CD4-positive, alpha-beta T cell treated with Interferon alpha-2 for 1 hour (primary cell): ENCODE results near the gene ASPM.

ENCODE experiments used
- DNase-seq, 2 donors: peaks; one replicate each; pipeline ENCODE4 v3.0.0-alpha.2; 2020 to 2022

Gene ASPM, protein sequence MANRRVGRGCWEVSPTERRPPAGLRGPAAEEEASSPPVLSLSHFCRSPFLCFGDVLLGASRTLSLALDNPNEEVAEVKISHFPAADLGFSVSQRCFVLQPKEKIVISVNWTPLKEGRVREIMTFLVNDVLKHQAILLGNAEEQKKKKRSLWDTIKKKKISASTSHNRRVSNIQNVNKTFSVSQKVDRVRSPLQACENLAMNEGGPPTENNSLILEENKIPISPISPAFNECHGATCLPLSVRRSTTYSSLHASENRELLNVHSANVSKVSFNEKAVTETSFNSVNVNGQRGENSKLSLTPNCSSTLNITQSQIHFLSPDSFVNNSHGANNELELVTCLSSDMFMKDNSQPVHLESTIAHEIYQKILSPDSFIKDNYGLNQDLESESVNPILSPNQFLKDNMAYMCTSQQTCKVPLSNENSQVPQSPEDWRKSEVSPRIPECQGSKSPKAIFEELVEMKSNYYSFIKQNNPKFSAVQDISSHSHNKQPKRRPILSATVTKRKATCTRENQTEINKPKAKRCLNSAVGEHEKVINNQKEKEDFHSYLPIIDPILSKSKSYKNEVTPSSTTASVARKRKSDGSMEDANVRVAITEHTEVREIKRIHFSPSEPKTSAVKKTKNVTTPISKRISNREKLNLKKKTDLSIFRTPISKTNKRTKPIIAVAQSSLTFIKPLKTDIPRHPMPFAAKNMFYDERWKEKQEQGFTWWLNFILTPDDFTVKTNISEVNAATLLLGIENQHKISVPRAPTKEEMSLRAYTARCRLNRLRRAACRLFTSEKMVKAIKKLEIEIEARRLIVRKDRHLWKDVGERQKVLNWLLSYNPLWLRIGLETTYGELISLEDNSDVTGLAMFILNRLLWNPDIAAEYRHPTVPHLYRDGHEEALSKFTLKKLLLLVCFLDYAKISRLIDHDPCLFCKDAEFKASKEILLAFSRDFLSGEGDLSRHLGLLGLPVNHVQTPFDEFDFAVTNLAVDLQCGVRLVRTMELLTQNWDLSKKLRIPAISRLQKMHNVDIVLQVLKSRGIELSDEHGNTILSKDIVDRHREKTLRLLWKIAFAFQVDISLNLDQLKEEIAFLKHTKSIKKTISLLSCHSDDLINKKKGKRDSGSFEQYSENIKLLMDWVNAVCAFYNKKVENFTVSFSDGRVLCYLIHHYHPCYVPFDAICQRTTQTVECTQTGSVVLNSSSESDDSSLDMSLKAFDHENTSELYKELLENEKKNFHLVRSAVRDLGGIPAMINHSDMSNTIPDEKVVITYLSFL (N-terminal part only)

DNA sequence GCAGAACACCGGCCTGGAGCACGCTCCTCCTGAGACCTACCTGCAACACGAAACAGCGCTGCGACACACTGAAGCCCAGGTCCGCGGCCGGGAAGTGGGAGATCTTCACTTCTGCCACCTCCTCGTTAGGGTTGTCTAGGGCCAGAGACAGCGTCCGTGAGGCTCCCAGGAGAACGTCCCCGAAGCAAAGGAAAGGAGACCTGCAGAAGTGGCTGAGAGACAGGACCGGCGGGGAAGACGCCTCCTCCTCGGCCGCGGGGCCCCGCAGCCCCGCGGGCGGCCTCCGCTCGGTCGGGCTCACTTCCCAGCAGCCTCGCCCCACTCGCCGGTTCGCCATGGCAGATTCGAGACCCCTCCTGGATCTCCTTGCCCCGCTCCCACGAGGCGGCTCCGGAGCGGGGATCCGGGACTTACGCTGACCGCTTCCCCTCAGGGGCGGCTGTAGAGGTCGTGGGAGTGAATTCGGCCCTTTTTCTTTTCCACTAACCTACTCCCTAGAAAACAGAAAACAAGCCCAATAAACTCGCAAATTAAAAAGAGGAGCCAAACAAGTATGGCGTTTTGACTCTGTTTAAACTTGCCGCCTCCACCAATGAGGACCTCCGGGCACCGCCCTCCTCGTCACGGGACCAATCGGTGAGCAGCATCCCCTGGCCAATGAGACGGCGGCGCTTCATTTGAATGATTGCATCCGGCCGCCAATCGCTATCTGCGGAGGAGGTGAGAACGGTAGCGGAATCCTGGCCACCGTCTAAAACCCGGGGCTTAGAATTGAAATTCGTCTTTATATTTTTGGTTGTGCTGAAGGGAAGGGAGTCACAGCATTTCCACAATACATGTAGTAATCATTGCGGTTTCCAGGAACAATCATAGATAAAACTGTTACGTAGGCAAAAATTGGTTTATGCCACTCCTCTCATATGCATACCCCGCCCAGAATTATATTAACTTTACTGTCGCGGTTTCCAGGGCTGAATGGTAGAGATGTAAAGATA is at the start of gene ASPM:
Gene ASPM, minus strand, starts transcription at position 569 of the 995 bp plus-strand sequence. Its CDS starts 232 bp downstream, at position 337.
- DNase-seq: peak; percentile 95 to 96

DNA sequence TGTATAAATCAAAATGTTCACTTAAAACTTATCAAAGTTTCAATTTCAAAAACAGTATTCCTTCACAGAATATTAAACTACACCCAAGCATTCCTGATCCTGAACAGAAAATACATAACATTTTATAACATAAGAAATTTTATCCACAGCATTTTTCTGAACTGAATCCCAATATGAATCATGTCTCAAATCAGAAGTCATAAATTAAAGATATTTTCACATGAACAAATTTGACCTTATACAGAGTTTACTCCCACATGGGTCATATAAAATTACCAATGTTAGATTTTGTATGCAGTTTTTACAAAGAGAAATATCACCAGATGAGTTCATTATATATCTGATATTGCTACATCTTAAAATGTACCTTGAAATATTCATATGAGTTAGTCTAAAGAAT is 48.6 kb upstream of the ASPM start:
- no peak for DNase-seq

DNA sequence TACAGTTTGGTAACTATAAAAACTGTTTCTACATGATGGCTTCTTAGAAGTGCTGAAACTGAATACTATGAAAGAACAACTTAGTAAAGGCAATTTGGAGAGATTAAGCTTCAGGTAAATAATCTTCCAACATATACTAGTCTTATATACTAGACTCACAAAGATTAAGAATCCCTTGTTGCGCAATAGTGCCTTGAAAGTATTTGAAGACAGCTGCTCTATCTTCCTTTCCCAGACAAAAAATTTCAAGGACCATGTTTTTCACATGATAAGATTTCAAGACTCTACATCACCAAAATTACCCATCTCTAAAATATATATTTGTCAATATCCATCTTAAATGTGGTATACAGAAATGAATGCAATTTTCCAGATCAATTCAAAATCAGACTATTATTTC is 37.7 kb upstream of the ASPM start:
- no peak for DNase-seq

DNA sequence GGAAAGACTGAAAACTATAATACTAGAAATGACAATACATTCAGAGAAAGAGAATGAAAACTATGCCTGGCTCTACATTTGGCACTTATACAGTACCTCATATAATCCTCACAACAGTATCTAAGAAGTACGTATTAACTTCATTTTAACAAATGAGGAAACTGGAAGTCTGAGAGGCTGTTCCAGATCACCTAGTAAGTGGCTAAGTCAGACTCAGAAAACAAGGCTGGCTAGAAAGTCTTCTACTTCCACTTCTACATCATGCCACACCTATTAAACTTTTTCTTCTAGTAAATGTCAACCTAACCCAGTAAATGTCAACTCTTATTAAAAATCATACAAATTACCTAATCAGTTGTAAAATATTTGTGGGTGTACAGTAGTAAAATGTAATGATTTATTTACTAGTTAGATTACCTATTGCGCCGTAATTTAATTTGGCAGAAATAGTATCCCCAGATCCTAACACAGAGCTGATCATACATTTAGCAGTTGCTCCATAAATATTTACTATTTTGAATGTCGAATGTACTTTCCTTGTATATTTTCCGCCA is 36.8 kb upstream of the ASPM start:
- no peak for DNase-seq

DNA sequence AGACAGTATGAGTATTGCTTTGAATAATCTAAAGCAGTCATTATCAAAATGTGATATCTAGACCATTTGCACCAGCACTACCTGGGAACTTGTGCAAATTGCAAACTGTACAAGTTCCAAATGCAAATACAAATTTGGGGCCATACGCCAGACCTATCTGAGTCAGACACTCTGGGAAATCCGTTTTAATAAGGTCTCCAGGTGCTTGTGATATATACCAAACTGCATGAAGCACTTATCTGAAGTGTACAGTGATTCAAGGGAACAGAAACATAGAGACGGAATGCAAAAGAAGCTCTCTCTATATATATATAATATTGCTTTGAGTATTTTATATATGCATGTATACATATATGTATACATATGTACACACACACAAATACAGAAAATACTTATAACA is 36.2 kb upstream of the ASPM start:
- no peak for DNase-seq

DNA sequence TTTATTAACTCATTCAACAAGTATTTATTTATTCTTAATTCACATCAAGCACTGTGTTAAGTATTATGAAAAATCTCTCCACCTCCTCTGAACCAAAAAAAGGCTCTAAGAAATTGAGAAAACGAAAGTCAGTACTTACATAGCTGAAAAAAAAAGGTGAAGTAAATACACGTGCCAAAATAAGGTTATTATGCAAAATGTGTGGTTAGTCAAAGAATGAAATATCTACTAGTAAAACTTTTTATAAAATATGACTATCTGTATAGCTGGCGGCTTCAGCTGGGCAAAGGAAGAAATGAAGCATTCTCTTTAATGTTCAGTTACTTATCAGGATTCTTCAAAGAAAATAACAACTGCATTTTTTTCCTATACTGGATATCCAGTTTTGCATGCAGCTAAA is 35.5 kb upstream of the ASPM start:
- DNase-seq: no peak

DNA sequence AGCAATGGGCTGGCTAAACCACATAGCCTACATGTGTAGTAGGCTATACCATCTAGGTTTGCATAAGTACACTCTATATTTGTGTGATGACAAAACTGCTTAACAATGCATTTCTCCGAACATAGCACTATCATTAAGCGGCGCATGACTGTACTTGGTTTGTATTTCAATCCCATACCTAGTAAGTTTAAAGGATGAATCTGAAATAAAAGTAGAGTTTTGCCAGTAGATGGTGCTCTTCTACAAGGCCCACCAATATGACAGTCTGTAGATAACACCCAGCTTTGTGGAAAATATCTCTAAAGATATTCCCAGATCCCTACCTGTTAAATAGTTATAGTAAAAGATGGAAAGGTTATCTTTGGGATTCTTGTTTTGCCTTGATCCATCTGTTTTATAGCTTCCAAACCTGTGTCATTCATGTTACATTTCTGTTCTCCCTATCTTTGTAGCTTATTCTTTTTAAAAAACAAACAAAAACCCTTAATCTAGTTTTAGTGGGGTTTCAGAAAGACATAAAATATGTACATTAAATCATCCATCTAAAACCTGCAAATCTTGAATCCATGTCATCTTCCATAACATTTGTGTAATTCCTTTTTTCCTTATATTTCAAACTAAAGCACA is 33.9 kb upstream of the ASPM start:
- DNase-seq: peak in 1 of 2 donors; percentile 55

DNA sequence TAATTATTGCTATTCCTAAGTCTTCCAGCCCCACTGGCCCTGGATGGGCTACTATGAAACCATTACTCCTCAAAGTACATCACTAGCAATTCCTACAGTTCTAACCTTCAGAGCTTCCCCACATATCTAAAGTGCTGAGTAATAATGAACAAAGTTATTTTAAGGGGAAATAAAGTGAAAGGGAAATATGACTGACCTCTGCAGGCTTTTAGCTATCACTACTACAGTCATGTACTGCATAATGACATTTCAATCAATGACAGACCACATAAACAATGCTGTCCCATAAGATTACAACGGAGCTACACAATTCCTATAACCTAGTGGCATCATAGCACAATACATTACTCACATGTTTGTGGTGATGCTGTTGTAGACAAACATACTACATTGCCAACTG is 32.5 kb upstream of the ASPM start:
- no peak for DNase-seq

DNA sequence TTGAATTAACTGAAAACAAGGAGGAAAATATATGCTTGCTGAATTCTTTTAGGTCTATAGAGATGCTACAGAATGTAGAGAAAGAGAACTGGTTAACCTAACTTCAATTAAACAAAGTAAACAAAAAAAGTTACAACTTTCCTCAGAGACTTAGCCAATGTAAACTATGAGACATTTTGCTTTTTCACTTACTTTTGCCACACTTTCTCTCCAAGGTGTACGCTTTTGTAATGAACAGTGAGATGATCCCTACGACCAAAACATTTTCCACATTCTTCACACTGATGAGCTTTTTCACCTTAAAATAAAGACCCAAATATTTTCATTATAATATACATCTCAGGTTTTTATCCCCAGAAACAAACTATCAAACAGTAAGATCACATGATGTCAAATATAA is 28.3 kb upstream of the ASPM start:
- DNase-seq: no peak

DNA sequence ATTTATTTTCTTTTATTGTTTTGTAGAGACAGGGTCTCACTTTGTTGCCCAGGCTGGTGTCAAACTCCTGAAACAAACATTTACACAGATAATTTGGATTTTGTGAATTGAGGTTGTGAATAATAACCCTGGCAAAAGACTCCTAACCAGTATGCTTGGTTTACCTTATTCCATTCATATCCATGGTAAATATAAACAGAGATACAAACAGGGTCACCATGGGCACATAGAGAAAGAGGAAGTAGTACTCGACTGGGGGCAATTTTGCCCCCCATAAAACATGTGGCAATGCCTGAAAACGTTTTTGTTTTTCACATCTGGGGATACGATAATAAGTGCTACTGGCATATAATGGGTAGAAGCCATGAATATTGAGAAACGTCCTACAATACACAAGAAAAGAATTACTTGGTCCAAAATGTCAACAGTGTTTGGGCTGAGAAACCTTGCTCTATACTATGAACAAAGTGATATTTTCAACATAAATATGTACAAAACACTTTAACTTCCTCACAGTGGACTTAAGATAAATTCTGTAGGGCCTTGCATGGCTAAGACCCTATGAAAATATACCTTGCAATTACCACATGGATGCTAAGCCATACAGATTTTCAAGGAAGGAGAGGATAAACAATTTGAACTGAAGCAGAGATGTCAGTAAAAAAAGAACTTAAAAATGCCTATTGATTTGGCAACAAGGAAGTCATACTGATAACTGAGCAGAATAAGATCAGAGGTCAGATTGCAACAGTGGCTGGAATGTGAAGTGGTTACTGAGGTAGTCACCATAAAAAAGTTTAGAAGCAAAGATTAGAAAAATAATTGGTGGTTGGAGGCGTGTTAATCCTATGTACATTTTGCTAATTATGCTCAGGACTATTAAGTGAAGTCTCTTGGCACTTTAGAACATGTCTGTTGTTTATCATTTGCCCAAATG is 27.4 kb upstream of the ASPM start:
- DNase-seq: no peak

DNA sequence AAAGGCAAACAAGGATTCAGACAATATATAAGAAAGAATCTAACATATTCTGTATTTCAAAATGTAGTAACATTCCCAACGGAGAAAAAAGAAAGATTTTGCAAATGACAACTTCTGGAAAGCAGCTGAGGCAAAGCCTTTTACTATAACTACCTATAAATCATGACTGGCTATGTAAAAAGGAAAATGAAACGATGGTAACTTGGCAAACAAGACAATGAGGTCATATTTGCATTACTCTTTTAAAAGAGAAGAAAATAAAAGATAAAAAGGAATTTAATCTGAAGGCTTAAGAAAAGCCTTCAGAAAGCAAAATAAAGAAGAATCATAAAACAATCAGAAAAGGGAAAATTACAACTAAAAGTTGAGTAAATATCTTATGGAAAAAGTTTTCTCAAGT is 25.1 kb upstream of the ASPM start:
- no peak for DNase-seq

DNA sequence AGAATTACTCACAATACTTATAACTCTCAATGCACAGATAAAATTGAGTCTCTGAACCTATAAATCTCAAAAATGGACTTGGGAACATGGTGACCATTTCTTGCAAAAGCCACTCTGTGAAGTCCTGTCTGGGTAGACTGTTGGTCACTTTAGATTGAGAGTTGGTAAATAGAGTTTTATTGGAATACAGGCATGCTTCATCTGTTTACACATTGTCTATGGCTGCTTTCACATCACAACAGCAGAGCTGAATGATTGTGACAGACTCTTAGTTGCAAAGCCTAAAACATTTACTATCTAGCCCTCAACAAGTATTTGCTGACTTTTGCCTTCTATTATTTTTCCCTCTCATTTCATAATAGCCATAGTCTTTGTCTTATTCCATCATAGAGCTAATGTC is 24.1 kb upstream of the ASPM start:
- DNase-seq: no peak

DNA sequence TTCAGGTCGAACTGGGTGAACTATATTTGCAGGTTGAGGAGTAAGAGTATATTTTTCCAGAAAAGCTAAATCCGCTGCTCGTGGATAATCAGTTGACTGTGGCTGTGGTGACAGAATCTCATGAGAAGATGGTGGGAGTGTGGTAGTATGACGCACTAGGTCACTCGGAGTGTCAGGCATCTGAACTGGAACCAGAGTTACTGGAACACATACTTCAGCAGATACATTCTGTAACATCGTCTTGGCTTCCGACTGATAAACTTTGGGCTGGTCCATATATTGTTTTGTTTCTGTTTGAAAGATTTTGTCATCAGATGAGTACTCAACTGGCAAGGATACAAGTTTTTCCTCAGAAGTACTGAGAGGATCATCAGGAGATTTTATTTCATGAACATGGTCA is 13.0 kb upstream of the ASPM start:
- DNase-seq: no peak

DNA sequence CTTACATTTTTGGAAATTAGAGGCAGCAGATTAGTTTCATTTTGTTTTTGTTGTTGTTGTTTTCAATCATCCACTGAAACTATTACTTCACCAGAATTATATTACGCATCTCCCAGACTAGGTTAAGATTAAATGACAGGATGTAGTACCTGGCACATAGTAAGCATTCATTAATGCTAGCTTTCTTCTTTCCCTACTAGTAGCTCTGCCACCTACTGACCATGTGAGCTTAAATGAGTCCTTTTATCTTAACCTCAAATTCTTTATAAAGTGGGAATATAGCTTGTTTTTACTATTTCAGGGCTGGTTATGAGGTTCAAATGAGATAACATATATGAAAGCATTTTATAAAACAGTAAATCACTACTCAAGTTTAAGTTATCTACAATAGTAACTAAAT is 10.2 kb upstream of the ASPM start:
- no peak for DNase-seq

DNA sequence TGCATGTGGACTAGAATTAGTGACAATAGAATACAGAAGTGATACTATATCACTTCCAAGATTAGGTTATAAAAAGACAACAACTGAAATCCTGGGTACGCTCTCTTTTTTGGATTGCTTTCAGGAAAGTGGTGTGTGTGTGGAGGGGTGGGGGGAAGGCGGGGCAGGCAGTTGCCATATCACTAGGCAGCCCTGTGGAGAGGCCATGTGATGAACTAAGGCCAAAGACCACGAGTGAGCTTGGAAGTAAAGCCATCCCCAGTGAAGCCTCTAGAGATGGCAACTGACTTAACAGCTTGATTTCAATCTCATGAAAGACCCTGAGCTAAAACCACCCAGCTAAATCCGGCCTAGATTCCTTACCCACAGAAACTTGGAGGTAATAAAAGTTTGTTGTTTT is 6.2 kb upstream of the ASPM start:
- no peak for DNase-seq

DNA sequence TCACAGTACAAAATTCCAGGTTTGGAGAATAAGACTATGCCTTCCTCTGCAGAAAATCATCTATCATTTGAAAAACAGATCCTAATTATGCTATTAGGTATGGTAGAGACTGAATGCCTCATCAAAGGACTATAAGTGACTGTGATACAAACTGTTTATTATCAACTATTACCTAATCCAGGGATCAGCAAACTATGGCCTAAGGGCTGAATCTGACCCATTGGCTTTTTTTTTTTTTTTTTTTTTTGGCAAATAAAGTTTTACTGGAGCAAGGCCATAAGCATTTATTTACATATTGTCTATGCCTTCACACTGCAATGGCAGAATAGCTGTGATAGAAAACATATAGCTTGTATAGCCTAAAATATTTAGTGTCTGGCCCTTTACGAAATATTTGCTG is 4.7 kb upstream of the ASPM start:
- DNase-seq: no peak

DNA sequence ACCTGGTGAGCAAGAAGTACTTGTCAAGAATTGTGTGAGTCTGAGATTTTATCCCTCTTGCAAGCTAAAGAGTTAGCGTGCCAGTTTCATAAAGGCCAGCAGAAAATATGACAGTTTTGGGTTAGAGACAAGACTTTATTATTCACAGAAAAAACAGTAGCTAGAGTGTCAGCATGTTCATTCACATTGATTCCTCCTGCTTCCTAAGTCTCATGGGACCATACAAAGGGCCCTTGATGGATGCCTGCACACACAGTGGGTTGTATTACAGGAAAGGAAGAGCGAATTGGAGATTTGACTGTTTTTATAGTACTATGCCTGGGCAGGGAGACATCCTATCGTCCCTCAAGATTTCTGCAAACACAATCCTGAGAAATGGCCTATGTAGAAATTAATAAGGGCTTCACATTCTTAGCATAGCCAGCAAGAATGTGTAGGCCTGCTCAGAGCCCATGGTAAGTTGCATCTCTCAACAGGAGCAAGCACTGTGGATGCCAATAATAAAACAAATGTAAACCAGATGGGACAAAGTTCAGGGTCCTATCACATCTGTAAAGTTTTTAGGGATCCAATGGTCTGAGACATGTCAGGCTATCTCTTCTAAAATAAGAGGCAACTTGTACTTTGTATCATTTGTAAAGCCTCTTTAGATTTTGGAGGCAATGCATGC is 4.0 kb upstream of the ASPM start:
- no peak for DNase-seq

DNA sequence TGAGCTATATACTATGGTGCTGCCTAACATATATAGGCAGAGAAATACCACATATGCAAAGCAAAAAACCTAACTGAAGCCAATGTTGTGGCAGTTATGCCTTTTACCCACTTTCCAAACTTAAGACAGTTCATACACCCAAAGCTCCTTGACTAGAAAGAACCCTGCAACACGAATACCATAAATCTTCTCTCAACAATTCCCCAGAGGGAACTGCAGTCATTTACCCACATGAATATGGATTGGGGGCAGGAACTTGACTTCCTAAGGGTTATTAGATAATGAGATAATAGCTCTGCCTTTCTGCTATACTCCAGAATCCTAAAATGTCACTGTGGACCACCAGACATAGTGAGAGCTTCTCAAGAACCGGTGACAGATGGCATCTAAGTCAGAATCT is 2.9 kb upstream of the ASPM start:
- DNase-seq: no peak

DNA sequence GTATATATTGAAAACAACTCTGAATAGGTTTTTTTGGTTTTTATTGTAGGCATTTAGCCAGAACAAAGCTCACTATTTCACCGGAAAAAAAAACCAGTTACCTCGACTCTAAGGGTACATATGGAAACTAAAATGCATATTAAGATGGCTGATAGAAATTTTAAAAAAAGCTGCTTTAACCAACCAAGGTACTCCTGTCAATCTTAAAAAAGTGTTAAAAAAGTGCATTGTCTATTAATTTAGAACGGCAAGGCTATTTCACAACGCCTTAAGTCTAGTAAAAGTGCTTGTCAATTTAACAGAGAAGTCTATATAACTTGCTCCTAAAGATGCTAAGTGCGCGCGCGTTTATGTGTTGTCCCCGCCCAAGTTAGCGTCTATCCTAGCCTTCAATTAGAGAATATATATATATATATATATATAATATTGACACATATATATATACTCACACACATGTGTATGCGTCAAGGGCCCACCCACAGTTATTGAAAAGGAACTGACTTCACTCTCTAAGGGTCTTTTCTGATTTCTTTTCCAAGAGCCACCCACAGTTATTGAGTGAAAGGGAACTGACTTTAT is 934 bp downstream of the ASPM start:
- no peak for DNase-seq
